ENCODE measurements around the gene DNASE2B. TPM values are rescaled to one million over a fixed set of nuclear protein-coding genes. Genes with fewer than 3 reads are reported as not detected.

Gene DNASE2B
- total and polyA plus RNA-seq, 10 donors: 0.13 to 4.6 (median 0.50) TPM; not detected in 2

DNA sequence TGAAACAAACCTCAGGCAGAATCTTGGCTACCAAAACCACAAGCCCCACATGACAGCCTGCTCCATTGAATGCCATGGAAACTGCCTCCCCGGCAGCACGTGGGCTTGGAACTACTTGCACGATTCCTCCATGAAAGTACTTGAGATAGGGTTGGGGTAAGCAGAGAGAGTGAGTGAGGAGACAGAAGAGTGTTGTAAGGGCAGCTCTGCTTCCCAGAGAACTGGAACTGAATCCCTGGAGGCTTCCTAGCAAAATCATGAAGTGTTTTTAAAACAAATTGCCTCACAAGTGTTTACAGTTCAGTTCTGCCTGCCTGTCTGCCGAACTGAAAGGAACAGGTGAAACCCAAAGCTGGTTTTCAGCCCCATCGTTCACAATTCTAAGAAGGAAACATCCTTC lies 35.3 kb upstream of the DNASE2B start:
- WGBS, 5 donors: 30 to 43% (median 36%) methylated on average over 5 of the region's 5 CpGs
- no peak for DNase-seq
- H3K4me3 ChIP-seq: no peak overlapping the region
- intact Hi-C loops (cut with DNase I; ENCODE audit: low total_unique reads): no loop called here
- H3K4me1 ChIP-seq: peaks cover 0 to 5% (median 0%) of the 10 kb centered on the region in 6 donors
- H3K36me3 ChIP-seq: no peaks in the 10 kb centered on the region
- H3K27me3 ChIP-seq (replicated peaks in 1 of 7): no peaks in the 10 kb centered on the region
- TF ChIP-seq POLR2A (IDR thresholded peaks at IDR 0.05): no peak
- no peak for TF ChIP-seq POLR2AphosphoS5 (IDR thresholded peaks at IDR 0.05)
- TF ChIP-seq, protein P1, sequence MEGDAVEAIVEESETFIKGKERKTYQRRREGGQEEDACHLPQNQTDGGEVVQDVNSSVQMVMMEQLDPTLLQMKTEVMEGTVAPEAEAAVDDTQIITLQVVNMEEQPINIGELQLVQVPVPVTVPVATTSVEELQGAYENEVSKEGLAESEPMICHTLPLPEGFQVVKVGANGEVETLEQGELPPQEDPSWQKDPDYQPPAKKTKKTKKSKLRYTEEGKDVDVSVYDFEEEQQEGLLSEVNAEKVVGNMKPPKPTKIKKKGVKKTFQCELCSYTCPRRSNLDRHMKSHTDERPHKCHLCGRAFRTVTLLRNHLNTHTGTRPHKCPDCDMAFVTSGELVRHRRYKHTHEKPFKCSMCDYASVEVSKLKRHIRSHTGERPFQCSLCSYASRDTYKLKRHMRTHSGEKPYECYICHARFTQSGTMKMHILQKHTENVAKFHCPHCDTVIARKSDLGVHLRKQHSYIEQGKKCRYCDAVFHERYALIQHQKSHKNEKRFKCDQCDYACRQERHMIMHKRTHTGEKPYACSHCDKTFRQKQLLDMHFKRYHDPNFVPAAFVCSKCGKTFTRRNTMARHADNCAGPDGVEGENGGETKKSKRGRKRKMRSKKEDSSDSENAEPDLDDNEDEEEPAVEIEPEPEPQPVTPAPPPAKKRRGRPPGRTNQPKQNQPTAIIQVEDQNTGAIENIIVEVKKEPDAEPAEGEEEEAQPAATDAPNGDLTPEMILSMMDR (IDR thresholded peaks at IDR 0.05 in 8 of 11, conservative IDR thresholded peaks at IDR 0.05 in 3 of 11): no peak
- H3K27ac ChIP-seq: no peak overlapping the region
- no peaks in the 10 kb centered on the region for H3K9me3 ChIP-seq

DNA sequence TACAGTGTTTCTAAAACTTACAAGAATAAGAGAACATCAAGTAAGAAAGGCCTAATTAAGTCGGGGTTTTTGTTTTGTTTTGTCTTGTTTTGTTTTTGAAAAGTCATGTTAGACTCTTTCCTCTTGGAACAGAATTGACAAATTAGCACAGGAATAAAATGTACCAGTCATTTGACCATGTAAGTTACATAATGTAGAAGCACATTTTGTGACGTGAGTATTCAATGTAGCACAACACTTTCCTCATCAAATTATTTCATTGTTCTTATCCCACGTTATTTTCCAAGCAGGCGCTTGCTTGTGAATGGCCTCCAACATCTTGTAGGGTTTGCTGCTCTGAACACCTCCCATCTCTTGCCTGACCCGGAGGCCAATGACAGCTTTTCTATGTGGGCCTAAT lies 34.7 kb upstream of the DNASE2B start:
- Histone ChIP-seq H3K36me3 (no peaks in the 10 kb centered on the region), H3K4me3 (no peak overlapping the region), H3K9me3 (no peaks in the 10 kb centered on the region), H3K27me3 (replicated peaks in 1 of 7) (no peaks in the 10 kb centered on the region), H3K27ac (no peak overlapping the region), H3K4me1 (peaks cover 0 to 5% (median 0%) of the 10 kb centered on the region in 6 donors)
- no peak for DNase-seq
- no peak for TF ChIP-seq POLR2AphosphoS5 (IDR thresholded peaks at IDR 0.05)
- TF ChIP-seq, protein P1 (IDR thresholded peaks at IDR 0.05 in 8 of 11, conservative IDR thresholded peaks at IDR 0.05 in 3 of 11): no peak
- TF ChIP-seq POLR2A (IDR thresholded peaks at IDR 0.05): no peak
- intact Hi-C loops (cut with DNase I; ENCODE audit: low total_unique reads): no loop called here
- WGBS, 5 donors: 79 to 91% (median 87%) methylated on average over 5 of the region's 5 CpGs

DNA sequence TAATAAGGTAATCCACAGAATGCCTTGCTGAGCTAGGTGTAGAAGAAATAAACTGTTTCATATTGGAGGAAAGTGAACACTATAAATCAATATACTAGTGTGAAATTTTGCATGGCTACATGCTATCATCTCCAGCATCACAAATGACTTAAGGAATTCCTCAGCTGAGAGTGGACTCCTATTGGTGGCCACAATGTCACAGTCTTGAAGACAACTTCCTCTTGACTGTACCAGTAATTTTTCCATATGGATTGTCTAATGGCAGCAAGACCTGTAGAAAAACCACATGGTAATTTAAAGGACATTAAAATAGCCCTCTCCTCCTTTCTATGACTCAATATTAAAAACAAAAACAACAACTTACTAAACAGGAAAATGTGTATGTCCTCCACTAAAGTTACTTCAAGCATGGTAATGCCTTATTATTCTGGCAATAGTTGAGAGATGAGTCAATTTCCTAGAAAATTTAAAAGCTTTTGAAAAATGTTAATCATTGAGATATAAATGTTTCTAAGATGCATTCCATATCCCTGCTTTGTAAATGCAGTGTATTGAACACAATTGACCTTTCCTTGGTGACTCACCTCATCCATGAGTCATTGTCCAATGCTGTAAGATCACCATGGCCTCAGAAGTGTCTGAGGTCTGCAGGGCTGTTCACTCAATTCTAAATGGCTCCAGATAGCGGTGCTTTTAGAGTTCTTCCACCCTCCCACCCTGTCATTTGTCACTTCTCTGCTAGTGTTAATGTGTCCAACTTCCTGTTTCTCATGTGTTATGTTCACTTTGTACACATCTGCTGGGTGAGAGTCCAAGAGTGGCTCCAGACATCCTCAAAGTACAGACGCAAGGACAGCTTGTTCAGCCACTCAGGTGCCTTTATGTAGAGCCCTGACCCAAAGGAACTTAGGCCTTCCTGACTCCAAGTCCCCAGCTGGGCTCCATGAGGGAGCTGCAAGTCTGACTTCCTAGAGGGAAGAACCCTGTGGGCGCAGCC lies 32.8 kb upstream of the DNASE2B start:
- H3K36me3 ChIP-seq: no peaks in the 10 kb centered on the region
- H3K4me3 ChIP-seq: no peak overlapping the region
- H3K9me3 ChIP-seq: no peaks in the 10 kb centered on the region
- H3K27me3 ChIP-seq (replicated peaks in 1 of 7): no peaks in the 10 kb centered on the region
- TF ChIP-seq, protein P1 (IDR thresholded peaks at IDR 0.05 in 8 of 11, conservative IDR thresholded peaks at IDR 0.05 in 3 of 11): no peak
- peak in 1 of 3 donors; percentile 46 for TF ChIP-seq POLR2AphosphoS5 (IDR thresholded peaks at IDR 0.05)
- intact Hi-C loops (cut with DNase I; ENCODE audit: low total_unique reads): no loop called here
- H3K4me1 ChIP-seq: peaks cover 0 to 5% (median 0%) of the 10 kb centered on the region in 6 donors
- WGBS, 5 donors: 46 to 53% (median 48%) methylated on average over 3 of the region's 3 CpGs
- H3K27ac ChIP-seq: peak overlapping the region in 7 of 8 donors; percentile 39 to 70 (median 58)
- DNase-seq: no peak

DNA sequence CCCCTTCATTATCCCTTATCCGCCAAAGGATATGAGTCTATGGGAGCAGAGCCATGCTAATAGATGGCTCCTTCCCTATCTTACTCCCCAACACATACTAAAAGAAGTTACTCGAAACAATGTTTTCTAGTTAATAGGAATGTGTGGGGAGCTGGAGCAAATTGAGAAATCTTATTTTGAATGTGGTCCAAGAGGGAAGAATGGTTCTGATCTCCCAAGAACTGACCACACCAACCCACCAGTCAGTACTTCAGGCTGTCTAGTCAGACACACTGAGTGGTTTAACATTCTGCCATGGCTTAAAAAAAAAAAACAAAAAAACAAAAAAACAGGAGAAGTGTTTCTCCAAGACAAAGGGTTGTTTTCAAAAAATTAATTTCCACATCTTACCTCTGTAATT lies 31.5 kb upstream of the DNASE2B start:
- 72 to 97% (median 87%) methylated on average over 2 of the region's 2 CpGs for WGBS, 5 donors
- TF ChIP-seq POLR2A (IDR thresholded peaks at IDR 0.05): no peak
- TF ChIP-seq POLR2AphosphoS5 (IDR thresholded peaks at IDR 0.05): no peak
- TF ChIP-seq, protein P1 (IDR thresholded peaks at IDR 0.05 in 8 of 11, conservative IDR thresholded peaks at IDR 0.05 in 3 of 11): no peak
- no peaks in the 10 kb centered on the region for H3K9me3 ChIP-seq
- intact Hi-C loops (cut with DNase I; ENCODE audit: low total_unique reads): no loop called here
- no peaks in the 10 kb centered on the region for H3K27me3 ChIP-seq (replicated peaks in 1 of 7)
- H3K4me1 ChIP-seq: peaks cover 0 to 5% (median 0%) of the 10 kb centered on the region in 6 donors
- DNase-seq: no peak
- H3K4me3 ChIP-seq: no peak overlapping the region
- H3K27ac ChIP-seq: peak overlapping the region in 7 of 8 donors; percentile 39 to 70 (median 58)
- H3K36me3 ChIP-seq: no peaks in the 10 kb centered on the region
